PC-3 (cell line): ENCODE data around the gene HLA-DOB.

Source experiments
- CTCF ChIP-seq: fragments of 300-600 bp; sonication (generic); conservative IDR thresholded peaks from 2 replicates; pipeline ENCODE4 v1.5.1; 2017; ENCODE audit warnings: antibody characterized with exemption, low read depth, mild to moderate bottlenecking, low read length
- EZH2 ChIP-seq: fragments of 300-600 bp; sonication (generic); IDR thresholded peaks from one replicate; pipeline ENCODE4 v1.6.1; 2017; ENCODE audit warnings: antibody characterized with exemption, mild to moderate bottlenecking, low read length; ENCODE audit not compliant: unreplicated experiment
- EZH2phosphoT487 ChIP-seq: fragments of 300-600 bp; sonication (generic); IDR thresholded peaks from 2 replicates; pipeline ENCODE4 v1.6.1; 2018; ENCODE audit warnings: mild to moderate bottlenecking, antibody characterized with exemption, low read length, borderline replicate concordance

GRCh38 chr6:32830936-32831335 lies 14.1 kb upstream of the HLA-DOB start:
- TF ChIP-seq CTCF, result no peak
- no peak for TF ChIP-seq EZH2
- no peak for TF ChIP-seq EZH2phosphoT487
